GM18526 (cell line): ENCODE results near the gene CTDP1.

ENCODE experiments used
- POLR2A ChIP-seq: IDR thresholded peaks from 3 replicates; pipeline ENCODE4 v1.6.1; 2011; ENCODE audit not compliant: insufficient read length; ENCODE audit errors: extremely low read depth

CTDP1 gene

DNA sequence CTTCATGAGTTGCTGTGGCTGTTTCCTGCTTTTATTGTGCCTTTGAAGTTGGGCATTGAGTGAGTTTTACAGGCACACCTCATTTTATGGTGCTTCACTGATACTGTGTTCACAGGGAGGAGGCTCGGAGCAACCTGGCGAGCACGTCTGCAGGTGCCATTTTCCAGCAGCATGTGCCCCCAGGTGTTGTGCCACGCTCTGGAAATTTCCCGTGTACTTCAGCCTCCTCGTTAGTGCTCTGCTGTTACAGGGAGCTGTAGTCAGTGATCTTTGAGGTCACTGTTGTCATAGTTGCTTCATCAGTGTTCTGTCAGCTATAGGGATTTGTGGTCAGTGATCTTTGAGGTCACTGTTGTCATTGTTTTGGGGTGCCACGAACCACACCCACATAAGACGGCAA lies 20.1 kb downstream of the CTDP1 start:
- TF ChIP-seq POLR2A: no peak

DNA sequence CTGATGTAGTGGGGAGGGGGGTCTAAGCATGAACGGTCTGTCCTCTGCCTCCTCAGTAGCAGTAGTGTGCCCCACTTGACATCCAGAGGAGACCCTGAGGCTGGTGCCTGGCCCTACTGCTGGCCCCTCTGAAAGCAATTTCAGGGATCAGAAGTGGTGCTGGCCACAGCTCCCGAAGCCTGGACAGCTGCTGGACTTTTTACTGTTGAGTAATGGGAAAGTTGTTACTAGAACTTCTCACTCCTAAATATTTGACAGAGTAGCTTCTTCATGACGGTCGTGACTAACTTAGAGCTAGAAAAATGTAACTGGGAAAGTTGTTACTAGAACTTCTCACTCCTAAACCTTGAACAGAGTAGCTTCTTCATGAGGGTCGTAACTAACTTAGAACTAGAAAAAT lies 23.3 kb downstream of the CTDP1 start:
- TF ChIP-seq POLR2A: no peak

DNA sequence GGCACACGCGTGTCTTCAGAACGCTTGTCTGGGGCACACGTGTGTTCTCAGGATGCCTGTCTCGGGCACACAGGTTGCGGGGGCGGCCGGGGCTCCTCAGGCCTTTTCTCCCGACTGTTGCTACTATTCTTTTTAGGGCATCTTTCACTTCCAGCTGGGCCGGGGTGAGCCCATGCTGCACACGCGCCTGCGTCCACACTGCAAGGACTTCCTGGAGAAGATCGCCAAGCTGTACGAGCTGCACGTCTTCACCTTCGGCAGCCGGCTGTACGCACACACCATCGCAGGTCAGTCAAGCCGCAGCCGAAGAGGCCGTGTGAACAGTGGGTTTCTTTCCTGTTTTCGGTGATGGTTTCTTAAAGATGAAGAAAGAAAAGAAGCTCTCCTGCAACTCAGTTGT lies 25.0 kb downstream of the CTDP1 start:
- no peak for TF ChIP-seq POLR2A

DNA sequence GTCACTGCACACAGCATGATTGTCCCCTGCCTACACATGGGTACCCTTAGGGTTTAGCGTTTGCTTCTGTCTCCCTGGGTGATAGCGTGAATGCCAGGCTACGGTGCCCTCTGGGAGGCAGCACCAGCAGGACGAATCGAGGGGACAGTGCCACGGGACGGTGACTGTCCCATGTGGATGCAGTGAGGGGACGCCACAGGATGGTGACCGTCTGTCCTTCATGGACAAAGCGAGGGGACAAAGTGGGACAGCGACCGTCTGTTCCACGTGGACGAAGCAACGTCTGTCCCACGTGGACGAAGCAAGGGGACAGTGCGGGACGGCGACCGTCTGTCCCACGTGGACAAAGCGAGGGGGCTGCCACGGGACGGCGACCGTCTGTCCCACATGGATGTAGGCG lies 25.7 kb downstream of the CTDP1 start:
- no peak for TF ChIP-seq POLR2A

DNA sequence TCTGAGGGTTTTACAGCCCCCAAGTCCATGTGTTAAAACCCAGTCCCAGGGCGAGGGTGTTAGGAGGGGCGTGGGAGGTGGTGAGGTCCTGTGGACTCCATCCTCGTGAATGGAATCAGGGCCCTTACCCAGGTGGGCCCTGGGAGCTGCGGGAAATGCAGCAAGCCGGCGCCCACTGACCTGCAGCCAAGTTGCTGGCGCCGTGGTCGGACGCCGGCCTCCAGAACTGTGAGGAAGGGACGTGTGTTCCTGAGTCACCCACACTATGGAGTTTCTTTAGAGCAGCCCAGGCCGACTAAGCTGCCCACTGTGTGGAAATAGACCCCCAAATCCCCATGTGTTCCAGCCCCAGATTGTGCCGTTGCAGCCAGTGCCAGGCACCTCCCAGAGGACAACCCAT lies 26.4 kb downstream of the CTDP1 start:
- TF ChIP-seq POLR2A: no peak

DNA sequence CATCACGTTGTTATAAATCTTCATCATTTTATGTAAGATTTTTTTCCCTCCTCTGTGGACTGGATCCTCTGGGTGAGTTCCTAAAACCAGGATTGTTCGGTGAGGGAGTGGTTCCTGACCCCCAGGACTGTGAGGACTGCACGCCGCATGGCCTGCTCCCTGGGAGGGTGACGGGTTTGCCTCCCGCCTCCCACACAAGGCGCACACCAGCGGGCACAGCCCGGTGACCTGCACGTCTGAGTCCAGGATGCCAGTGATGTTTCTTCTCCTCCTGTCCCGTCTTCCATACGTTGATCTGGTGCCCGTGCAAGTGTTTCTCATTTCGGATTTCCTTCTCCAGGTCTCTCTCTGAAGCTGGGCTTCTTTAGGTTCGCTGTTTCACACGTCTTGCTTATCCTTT lies 27.1 kb downstream of the CTDP1 start:
- no peak for TF ChIP-seq POLR2A

DNA sequence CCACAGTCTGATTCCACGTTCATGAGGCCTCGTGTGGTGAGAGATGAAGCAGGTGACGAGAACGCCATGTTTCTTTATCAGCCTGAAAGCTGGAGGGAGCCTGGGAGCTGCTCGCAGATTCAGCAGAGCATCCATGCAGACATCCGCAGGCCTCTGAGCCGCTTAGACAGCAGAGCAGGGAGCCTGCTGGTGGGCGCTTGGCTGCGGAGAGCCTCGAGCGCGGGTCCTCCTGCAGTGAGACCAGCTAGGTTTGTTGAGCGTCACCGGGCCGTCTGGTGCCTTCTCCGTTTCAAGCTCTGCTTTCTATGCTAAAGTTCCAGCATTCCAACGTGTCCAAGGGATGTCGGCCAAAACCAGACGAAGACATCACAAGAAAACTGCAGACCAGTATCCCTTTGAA lies 27.6 kb downstream of the CTDP1 start:
- TF ChIP-seq POLR2A: no peak

DNA sequence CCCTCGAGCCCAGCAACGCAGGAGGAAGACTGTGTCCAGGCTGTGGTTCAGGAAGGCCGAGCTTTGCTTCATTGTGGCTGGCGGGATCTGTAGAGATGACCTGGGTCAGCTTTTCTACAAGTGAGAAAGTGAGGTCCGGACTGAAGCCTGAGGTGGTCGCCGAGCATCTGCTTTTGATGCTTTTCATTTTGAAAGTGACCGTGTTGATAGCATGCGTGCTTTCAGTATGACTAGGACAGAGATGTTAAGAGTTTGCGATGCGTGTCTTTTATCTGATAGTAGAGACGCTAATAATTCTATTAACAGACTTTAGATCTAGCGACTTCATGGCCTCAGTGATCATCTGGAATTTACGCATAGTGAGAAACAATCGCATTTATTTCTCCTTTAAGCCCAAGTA lies 28.1 kb downstream of the CTDP1 start:
- no peak for TF ChIP-seq POLR2A

DNA sequence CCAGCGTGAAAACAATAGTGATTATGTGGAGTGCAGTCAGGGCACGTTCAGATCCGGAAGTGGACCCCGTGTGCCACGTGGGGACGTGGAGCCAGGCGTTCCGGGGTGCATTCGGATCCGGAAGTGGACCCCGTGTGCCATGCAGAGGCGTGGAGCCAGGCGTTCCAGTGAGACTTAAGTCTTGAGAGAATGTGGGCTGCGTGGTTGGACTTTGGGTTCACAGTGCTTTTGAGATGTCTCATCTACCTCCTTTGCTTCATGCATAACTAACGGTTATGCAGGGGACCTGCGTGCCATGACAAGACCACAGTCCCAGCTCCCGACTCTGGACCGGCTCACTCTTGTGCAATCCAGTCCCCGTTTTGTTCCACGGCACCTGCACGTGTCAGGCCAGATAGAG lies 28.8 kb downstream of the CTDP1 start:
- no peak for TF ChIP-seq POLR2A

DNA sequence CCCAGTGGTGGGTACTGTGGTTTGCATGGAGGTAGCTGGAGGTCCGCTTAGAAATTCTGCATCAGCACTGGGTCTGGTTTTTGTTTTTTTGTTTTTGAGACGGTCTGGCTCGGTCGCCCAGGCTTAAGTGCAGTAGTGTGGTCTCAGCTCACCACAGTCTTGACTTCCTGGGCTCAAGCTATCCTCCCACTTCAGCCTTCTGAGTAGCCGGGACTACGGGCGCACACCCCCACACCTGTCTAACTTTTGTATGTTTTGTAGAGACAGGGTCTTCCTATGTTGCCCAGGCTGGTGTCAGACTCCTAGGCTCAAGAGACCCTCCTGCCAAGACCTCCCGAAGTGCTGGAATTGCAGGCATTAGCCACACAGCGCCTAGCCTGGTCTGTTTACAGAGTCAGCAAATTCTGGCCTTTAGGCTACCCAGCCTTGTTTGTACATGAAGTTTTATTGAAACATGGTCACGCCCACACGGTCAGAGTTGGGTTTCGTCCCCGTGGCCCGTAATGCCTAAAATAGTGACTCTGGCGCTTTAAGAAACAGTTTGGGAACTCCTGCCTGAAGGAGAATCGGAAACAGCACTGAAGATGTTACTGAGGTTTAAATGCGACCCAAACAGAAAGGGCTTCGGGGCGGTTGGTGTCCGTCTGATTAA lies 32.7 kb downstream of the CTDP1 start:
- no peak for TF ChIP-seq POLR2A

DNA sequence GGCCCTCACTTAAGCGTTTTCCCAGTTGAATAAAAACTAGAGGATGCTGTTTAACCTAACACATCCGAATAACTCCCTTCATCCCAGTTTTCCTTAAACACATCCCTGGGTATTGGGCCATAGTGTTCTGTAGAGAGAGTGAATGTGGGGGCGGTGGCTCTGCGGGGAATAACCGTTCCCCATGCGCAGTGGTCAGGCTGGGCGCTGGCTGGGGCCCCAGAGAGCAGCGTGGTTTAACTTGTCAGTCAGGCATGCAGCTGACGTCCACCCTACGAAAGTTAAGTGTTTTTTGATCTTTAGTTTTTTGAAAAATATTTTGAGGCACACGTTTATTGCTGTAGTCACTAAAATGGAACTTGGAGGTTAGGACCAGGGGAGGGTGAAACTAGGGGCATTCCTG lies 33.7 kb downstream of the CTDP1 start:
- no peak for TF ChIP-seq POLR2A

DNA sequence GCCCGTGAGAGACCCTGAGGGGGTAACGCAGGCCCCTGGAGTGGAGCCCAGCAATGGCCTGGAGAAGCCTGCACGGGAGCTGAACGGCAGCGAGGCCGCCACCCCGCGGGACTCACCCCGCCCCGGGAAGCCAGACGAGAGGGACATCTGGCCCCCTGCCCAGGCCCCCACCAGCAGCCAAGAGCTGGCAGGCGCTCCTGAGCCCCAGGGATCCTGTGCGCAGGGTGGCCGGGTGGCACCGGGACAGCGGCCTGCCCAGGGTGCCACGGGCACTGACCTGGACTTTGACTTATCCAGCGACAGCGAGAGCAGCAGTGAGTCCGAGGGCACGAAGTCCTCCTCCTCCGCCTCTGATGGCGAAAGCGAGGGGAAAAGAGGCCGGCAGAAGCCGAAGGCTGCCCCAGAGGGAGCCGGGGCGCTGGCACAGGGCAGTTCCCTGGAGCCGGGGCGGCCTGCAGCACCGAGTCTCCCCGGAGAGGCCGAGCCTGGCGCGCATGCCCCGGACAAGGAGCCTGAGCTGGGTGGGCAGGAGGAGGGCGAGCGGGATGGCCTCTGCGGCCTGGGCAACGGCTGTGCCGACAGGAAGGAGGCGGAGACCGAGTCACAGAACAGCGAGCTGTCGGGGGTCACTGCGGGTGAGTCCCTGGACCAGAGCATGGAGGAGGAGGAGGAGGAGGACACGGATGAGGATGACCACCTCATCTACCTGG lies 35.1 kb downstream of the CTDP1 start:
- TF ChIP-seq POLR2A: no peak

DNA sequence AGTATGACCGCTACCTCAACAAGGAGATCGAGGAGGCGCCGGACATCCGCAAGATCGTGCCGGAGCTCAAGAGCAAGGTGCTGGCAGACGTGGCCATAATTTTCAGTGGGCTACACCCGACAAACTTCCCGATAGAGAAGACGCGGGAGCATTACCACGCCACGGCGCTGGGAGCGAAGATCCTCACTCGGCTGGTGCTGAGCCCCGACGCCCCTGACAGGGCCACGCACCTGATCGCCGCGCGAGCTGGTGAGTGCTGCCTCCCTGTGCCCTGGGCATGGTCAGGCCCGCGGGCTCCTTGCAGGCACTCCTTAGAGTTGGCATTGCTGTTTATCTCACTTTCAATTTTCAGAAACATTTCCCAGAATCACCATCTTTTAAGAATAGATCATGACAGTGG lies 35.7 kb downstream of the CTDP1 start:
- no peak for TF ChIP-seq POLR2A

DNA sequence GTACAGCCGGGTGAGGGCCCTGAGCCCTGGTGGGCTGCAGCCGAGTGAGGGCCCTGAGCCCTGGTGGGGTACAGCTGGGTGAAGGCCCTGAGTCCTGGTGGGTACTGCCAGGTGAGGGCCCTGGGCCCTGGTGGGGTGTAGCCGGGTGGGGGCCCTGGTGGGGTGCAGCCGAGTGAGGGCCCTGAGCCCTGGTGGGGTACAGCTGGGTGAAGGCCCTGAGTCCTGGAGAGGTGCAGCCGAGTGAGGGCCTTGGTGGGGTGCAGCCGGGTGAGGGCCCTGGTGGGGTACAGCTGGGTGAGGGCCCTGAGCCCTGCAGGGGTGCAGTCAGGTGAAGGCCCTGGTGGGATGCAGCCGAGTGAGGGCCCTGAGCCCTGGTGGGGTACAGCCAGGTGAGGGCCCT lies 37.5 kb downstream of the CTDP1 start:
- no peak for TF ChIP-seq POLR2A

DNA sequence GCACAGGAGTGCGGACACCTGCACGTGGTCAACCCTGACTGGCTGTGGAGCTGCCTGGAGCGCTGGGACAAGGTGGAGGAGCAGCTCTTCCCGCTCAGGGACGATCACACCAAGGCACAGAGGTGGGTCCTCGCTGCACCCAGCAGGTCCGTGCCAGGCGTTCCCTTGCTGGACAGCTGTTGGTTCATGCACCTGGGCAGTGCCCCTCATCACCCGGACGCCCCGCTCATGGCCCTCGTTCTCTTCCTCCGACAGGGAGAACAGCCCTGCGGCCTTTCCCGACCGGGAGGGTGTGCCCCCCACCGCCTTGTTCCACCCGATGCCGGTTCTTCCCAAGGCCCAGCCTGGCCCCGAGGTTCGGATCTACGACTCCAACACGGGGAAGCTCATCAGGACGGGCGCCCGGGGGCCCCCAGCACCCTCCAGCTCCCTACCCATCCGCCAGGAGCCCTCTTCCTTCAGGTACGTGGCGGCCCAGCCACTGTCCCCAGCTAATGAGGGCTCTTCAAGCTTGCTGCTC lies 38.0 kb downstream of the CTDP1 start:
- TF ChIP-seq POLR2A: no peak

DNA sequence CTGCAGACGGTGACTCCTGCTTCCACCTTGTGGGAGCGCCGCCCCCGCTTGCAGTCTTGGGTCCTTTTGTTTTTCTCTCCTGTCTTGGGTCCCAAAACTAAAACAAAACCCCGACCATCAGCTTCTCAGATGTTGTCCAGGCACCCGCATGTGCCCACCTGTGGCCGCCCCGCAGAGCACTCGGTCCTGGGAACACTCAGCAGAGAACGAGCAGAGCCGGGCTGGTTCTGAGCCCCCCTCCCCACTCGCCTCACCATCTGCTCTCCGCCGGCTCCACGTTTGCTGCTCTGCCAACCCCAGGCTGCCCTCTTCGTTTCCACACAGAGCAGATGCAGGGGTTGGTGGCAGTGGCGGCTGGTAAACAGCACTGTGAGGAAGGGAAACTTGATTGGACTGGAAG lies 38.5 kb downstream of the CTDP1 start:
- no peak for TF ChIP-seq POLR2A
